GM19025 (cell line): ENCODE results near the gene SPRYD4.
"Not testable (repeated sequence)": the region's sequence is repeated elsewhere in the genome, so short reads cannot be mapped to it uniquely, and the experiment has no call there.

Experiments used
- ATAC-seq: cut with Tn5 transposase; IDR thresholded peaks from one replicate; pipeline ENCODE4 v1.9.1; 2021; ENCODE audit warnings: mild to moderate bottlenecking, low read depth, moderate library complexity; ENCODE audit not compliant: unreplicated experiment

SPRYD4 gene

GRCh38 chr12:56476143-56476542 lies 7.8 kb downstream of the SPRYD4 start:
- ATAC-seq, result no peak

- ATAC-seq, result no peak
These were observed 8.6 kb downstream of the SPRYD4 start for GRCh38 chr12:56476972-56477432.

- no peak for ATAC-seq
These were observed 9.3 kb downstream of the SPRYD4 start for GRCh38 chr12:56477521-56478225.

- ATAC-seq, result no peak
These were observed 11.2 kb downstream of the SPRYD4 start for GRCh38 chr12:56479625-56480024.

- ATAC-seq, result no peak
These were observed 16.2 kb downstream of the SPRYD4 start for GRCh38 chr12:56484566-56484965.

- no peak for ATAC-seq
These were observed 18.3 kb downstream of the SPRYD4 start for GRCh38 chr12:56486694-56487093.

GRCh38 chr12:56487448-56488040 lies 19.2 kb downstream of the SPRYD4 start:
- ATAC-seq, result peak; percentile 26

- peak; percentile 83 for ATAC-seq
These were observed 19.9 kb downstream of the SPRYD4 start, which contains the start of gene GLS2 for GRCh38 chr12:56488041-56488955. Gene GLS2, minus strand, starts transcription at chr12:56488161. Its CDS starts 43 bp downstream, at chr12:56488118.

GRCh38 chr12:56490360-56490759 lies 22.0 kb downstream of the SPRYD4 start:
- ATAC-seq, result no peak

GRCh38 chr12:56493409-56494105 lies 25.2 kb downstream of the SPRYD4 start:
- not testable (repeated sequence) for ATAC-seq

GRCh38 chr12:56494106-56494415 lies 25.7 kb downstream of the SPRYD4 start:
- not testable (repeated sequence) for ATAC-seq

GRCh38 chr12:56494481-56494880 lies 26.1 kb downstream of the SPRYD4 start:
- not testable (repeated sequence) for ATAC-seq

GRCh38 chr12:56496704-56497103 lies 28.3 kb downstream of the SPRYD4 start:
- not testable (repeated sequence) for ATAC-seq

GRCh38 chr12:56498126-56498902 lies 29.9 kb downstream of the SPRYD4 start:
- ATAC-seq, result not testable (repeated sequence)

GRCh38 chr12:56499452-56499851 lies 31.1 kb downstream of the SPRYD4 start:
- ATAC-seq, result not testable (repeated sequence)

- not testable (repeated sequence) for ATAC-seq
These were observed 31.5 kb downstream of the SPRYD4 start for GRCh38 chr12:56499879-56500278.

GRCh38 chr12:56510786-56511185 lies 42.4 kb downstream of the SPRYD4 start:
- ATAC-seq, result no peak

- ATAC-seq, result not testable (repeated sequence)
These were observed 45.6 kb downstream of the SPRYD4 start for GRCh38 chr12:56514014-56514318.

GRCh38 chr12:56517854-56518253 lies 49.5 kb downstream of the SPRYD4 start:
- ATAC-seq, result no peak

GRCh38 chr12:56518570-56518969 lies 50.2 kb downstream of the SPRYD4 start:
- ATAC-seq, result no peak
